Stimulated activated CD8-positive, alpha-beta memory T cell treated with anti-CD3 and anti-CD28 coated beads, Interleukin-12 subunit alpha, Interleukin-12 subunit beta, amount 100 ng/mL, for 24 hours (primary cell): ENCODE results near the gene EVI5.

Source experiments
- DNase-seq: peaks from one replicate; pipeline ENCODE4 v3.0.0-alpha.2; 2020; ENCODE audit errors: extremely low read depth

Gene EVI5

GRCh38 chr1:92784639-92785500 is at the start of gene EVI5:
Gene EVI5, minus strand, starts transcription at chr1:92785108. Its CDS starts 48,562 bp downstream, at chr1:92736546.
- DNase-seq: peak; percentile 39

- DNase-seq: no peak
These were observed 49.7 kb upstream of the EVI5 start for GRCh38 chr1:92834617-92835016.

- DNase-seq: no peak
These were observed 48.9 kb upstream of the EVI5 start for GRCh38 chr1:92833840-92834239.

- DNase-seq: no peak
These were observed 47.7 kb upstream of the EVI5 start for GRCh38 chr1:92832537-92833114.

- peak; percentile 93 for DNase-seq
These were observed 47.0 kb upstream of the EVI5 start, which contains the start of gene RPL5 for GRCh38 chr1:92831762-92832536. Gene RPL5, plus strand, starts transcription at chr1:92832040. Its CDS starts 75 bp downstream, at chr1:92832115.

- no peak for DNase-seq
These were observed 46.5 kb upstream of the EVI5 start for GRCh38 chr1:92831368-92831761.

GRCh38 chr1:92826792-92827191 is 41.9 kb upstream of the EVI5 start:
- no peak for DNase-seq

- no peak for DNase-seq
These were observed 38.0 kb upstream of the EVI5 start for GRCh38 chr1:92822879-92823278.

- no peak for DNase-seq
These were observed 35.6 kb upstream of the EVI5 start for GRCh38 chr1:92820551-92820950.

GRCh38 chr1:92820024-92820423 is 35.1 kb upstream of the EVI5 start:
- no peak for DNase-seq

GRCh38 chr1:92817986-92818764 is 33.3 kb upstream of the EVI5 start:
- no peak for DNase-seq

- no peak for DNase-seq
These were observed 32.3 kb upstream of the EVI5 start for GRCh38 chr1:92817137-92817697.

GRCh38 chr1:92816732-92817131 is 31.8 kb upstream of the EVI5 start:
- DNase-seq: no peak

GRCh38 chr1:92808381-92808780 is 23.5 kb upstream of the EVI5 start:
- DNase-seq: no peak

GRCh38 chr1:92805216-92805615 is 20.3 kb upstream of the EVI5 start:
- no peak for DNase-seq

- no peak for DNase-seq
These were observed 19.9 kb upstream of the EVI5 start for GRCh38 chr1:92804721-92805201.

GRCh38 chr1:92803140-92803887 is 18.4 kb upstream of the EVI5 start:
- no peak for DNase-seq

GRCh38 chr1:92797961-92798360 is 13.1 kb upstream of the EVI5 start:
- no peak for DNase-seq

GRCh38 chr1:92797297-92797696 is 12.4 kb upstream of the EVI5 start:
- DNase-seq: no peak

GRCh38 chr1:92795166-92795565 is 10.3 kb upstream of the EVI5 start:
- no peak for DNase-seq
